Measurements from ENCODE around the gene CDNF.

DNA sequence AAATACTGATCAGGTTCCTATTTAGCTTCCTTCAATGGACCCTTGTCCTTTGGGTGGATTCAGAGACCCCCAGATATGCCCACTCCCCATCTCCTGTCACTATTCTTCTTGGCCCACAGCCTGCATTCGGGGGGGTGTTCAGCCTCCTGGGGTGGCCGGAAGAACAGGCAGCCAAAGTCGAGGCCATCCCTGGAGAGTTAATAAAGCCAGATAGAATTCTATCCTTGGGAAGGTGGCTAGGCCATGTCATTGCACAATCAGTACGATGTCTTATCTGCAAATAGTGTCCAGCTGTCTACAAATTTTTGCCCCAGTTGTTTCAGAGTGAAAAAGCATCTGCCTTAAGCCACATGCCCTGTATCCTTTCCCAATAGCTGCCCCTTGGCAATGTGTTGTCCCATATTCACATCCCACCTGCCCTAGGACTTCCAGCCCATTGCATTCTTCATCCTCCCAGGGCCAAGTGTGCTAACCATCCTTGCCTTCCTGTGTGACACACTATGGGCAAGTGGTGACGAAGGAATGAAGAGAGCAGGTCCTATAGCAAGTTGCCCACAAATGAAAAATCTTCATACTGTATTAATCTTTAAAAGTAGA, 53.3 kb downstream of the CDNF start:
- TF ChIP-seq IKZF1 (conservative IDR thresholded peaks at IDR 0.05) (no peak), ZBTB4 (CRISPR knock-in tag; IDR thresholded peaks at IDR 0.05) (no peak), USF1 (IDR thresholded peaks at IDR 0.05; ENCODE audit: borderline replicate concordance, extremely low read length, insufficient read depth, low read depth, low read length) (no peak), NFYB (IDR thresholded peaks at IDR 0.05; ENCODE audit: insufficient read depth, low read depth, low read length) (no peak), YY1 (IDR thresholded peaks at IDR 0.05; ENCODE audit: low read depth, low read length) (no peak), GABPA (IDR thresholded peaks at IDR 0.05; ENCODE audit: low read depth) (no peak), CREB1 (IDR thresholded peaks at IDR 0.05; ENCODE audit: low read depth) (no peak), EZH2 (IDR thresholded peaks at IDR 0.05; ENCODE audit: borderline replicate concordance, control insufficient read depth, low read depth, low read length) (no peak), POLR2AphosphoS5 (IDR thresholded peaks at IDR 0.05; ENCODE audit: low read length) (no peak), SKIL (IDR thresholded peaks at IDR 0.05; ENCODE audit: low read depth, poor library complexity, severe bottlenecking) (no peak), MEF2A (IDR thresholded peaks at IDR 0.05; ENCODE audit: insufficient read depth, low read depth, low read length) (no peak), CEBPB (IDR thresholded peaks at IDR 0.05; ENCODE audit: borderline replicate concordance in 1 of 2, low read depth in 2 of 2, low read length in 2 of 2) (no peak)
- TF ChIP-seq, protein P1, sequence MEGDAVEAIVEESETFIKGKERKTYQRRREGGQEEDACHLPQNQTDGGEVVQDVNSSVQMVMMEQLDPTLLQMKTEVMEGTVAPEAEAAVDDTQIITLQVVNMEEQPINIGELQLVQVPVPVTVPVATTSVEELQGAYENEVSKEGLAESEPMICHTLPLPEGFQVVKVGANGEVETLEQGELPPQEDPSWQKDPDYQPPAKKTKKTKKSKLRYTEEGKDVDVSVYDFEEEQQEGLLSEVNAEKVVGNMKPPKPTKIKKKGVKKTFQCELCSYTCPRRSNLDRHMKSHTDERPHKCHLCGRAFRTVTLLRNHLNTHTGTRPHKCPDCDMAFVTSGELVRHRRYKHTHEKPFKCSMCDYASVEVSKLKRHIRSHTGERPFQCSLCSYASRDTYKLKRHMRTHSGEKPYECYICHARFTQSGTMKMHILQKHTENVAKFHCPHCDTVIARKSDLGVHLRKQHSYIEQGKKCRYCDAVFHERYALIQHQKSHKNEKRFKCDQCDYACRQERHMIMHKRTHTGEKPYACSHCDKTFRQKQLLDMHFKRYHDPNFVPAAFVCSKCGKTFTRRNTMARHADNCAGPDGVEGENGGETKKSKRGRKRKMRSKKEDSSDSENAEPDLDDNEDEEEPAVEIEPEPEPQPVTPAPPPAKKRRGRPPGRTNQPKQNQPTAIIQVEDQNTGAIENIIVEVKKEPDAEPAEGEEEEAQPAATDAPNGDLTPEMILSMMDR (IDR thresholded peaks at IDR 0.05 in 2 of 3, conservative IDR thresholded peaks at IDR 0.05 in 1 of 3; ENCODE audit: control insufficient read depth in 2 of 3, extremely low read depth in 1 of 3, insufficient read depth in 1 of 3, low read depth in 3 of 3, low read length in 3 of 3), result no peak
